DND-41 (cell line): ENCODE data around the gene KCNG2.

Experiments used
- CTCF ChIP-seq: IDR thresholded peaks from 2 replicates; pipeline ENCODE4 v1.5.1; 2012; ENCODE audit warnings: borderline replicate concordance, low read length, moderate library complexity, mild to moderate bottlenecking; ENCODE audit not compliant: poor library complexity, severe bottlenecking; ENCODE audit errors: extremely low read depth
- EZH2 ChIP-seq: IDR thresholded peaks from 3 replicates; pipeline ENCODE4 v1.6.1; 2012; ENCODE audit warnings: borderline replicate concordance, low read depth, mild to moderate bottlenecking, moderate library complexity, low read length, inconsistent platforms; ENCODE audit not compliant: severe bottlenecking

- TF ChIP-seq CTCF (no peak), EZH2 (no peak)
Measured at GRCh38 chr18:79866889-79867574, 69.3 kb downstream of the KCNG2 start.
